Activated CD8-positive, alpha-beta T cell treated with anti-CD3 and anti-CD28 coated beads, Interleukin-2, amount 10 ng/mL, durations not matched to agents 7 days and 5 days (primary cell): Measurements from ENCODE around the gene BSN. TPM values are rescaled to one million over a fixed set of nuclear protein-coding genes. Genes with fewer than 3 reads are reported as not detected.
A peak's percentile ranks its signal among the peaks of the same experiment; 100 is the strongest.

Source experiments
- ATAC-seq: fragments of 150-1000 bp; cut with Tn5 transposase; one replicate; pipeline ENCODE4 v1.10.0; 2021; ENCODE audit warnings: moderate library complexity
- CTCF ChIA-PET: fragments of 350-600 bp; sonication (Branson Sonifier 250); formaldehyde crosslinking; loops from one replicate; lab custom pipeline; 2021; ENCODE audit warnings: antibody characterized with exemption; lab: Charles Lee
- POLR2A ChIA-PET: fragments of 350-600 bp; sonication (Branson Sonifier 250); formaldehyde crosslinking; loops from one replicate; lab custom pipeline; 2021; ENCODE audit warnings: antibody characterized with exemption; lab: Charles Lee
- DNase-seq: peaks from one replicate; pipeline ENCODE4 v3.0.0-alpha.2; 2020
- H3K27ac Mint-ChIP-seq: one replicate; pipeline ENCODE4 v1.8.0; 2021; ENCODE audit warnings: mild to moderate bottlenecking, mixed read lengths
- H3K27me3 Mint-ChIP-seq: one replicate; pipeline ENCODE4 v1.8.0; 2021; ENCODE audit warnings: low read depth, mixed read lengths
- H3K36me3 Mint-ChIP-seq: one replicate; pipeline ENCODE4 v1.8.0; 2021; ENCODE audit warnings: low read depth, mixed read lengths
- H3K4me1 Mint-ChIP-seq: one replicate; pipeline ENCODE4 v1.8.0; 2021; ENCODE audit warnings: low read depth, mixed read lengths
- H3K4me3 Mint-ChIP-seq: one replicate; pipeline ENCODE4 v1.8.0; 2021; ENCODE audit warnings: mild to moderate bottlenecking, mixed read lengths
- H3K9me3 Mint-ChIP-seq: one replicate; pipeline ENCODE4 v1.8.0; 2022; ENCODE audit warnings: mixed read lengths; ENCODE audit not compliant: insufficient read depth
- total RNA-seq, 2 experiments: library from RNA; stranded (reverse); gene quantifications; one replicate each; pipeline ENCODE4 v1.2.3, GENCODE V29; 2021

The BSN gene
- total RNA-seq, 2 experiments from 2014 or later, result 0.05 to 0.34 TPM

- no peak overlapping the region for H3K4me3 Mint-ChIP-seq
- H3K27me3 Mint-ChIP-seq, result no peaks in the 10 kb centered on the region
- POLR2A ChIA-PET, result no interaction called here
- H3K4me1 Mint-ChIP-seq, result peaks cover 12% of the 10 kb centered on the region
- CTCF ChIA-PET, result interaction anchor here (1.0 to 6.4 kb wide), 2 partner anchors 13 to 135 kb away, joined by 3 to 228 read pairs; no protein-coding TSS in a partner anchor
- DNase-seq (no peak), ATAC-seq (no peak)
- H3K36me3 Mint-ChIP-seq, result peaks cover 19% of the 10 kb centered on the region
- no peak overlapping the region for H3K27ac Mint-ChIP-seq
- H3K9me3 Mint-ChIP-seq, result no peaks in the 10 kb centered on the region
Observed at GRCh38 chr3:49535971-49536874, 18.1 kb upstream of the BSN start.

DNA sequence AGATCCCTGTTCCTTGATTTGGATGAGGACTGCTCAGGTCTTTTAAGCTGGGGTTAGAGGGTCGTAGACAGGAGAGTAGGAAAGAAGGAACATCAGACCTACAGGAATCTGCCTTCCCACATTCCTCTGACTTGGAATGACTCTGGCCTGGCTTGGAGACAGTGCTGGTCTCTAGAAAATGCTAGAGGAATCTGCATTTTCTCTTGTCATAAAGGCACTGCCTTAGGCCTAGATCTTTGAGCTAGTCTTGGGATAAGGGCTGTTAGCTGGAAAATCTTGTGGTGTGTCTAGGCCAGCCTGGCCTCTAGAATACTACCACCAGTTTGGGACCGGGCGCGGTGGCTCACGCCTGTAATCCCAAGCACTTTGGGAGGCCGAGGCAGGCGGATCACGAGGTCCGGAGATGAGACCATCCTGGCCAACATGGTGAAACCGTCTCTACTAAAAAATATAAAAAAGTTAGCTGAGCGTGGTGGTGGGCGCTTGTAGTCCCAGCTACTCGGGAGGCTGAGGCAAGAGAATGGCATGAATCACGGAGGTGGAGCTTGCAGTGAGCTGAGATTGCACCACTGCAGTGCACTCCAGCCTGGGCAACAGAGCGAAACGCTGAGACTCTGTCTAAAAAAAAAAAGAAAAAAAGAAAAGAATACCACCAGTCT, 17.3 kb upstream of the BSN start:
- POLR2A ChIA-PET, result interaction anchor here (0.5 to 1.0 kb wide), 2 partner anchors 43 to 134 kb away, joined by 3 to 5 read pairs; no protein-coding TSS in a partner anchor
- no peak overlapping the region for H3K27ac Mint-ChIP-seq
- CTCF ChIA-PET, result interaction anchor here (1.0 to 6.4 kb wide), 2 partner anchors 14 to 134 kb away, joined by 3 to 228 read pairs; no protein-coding TSS in a partner anchor

DNA sequence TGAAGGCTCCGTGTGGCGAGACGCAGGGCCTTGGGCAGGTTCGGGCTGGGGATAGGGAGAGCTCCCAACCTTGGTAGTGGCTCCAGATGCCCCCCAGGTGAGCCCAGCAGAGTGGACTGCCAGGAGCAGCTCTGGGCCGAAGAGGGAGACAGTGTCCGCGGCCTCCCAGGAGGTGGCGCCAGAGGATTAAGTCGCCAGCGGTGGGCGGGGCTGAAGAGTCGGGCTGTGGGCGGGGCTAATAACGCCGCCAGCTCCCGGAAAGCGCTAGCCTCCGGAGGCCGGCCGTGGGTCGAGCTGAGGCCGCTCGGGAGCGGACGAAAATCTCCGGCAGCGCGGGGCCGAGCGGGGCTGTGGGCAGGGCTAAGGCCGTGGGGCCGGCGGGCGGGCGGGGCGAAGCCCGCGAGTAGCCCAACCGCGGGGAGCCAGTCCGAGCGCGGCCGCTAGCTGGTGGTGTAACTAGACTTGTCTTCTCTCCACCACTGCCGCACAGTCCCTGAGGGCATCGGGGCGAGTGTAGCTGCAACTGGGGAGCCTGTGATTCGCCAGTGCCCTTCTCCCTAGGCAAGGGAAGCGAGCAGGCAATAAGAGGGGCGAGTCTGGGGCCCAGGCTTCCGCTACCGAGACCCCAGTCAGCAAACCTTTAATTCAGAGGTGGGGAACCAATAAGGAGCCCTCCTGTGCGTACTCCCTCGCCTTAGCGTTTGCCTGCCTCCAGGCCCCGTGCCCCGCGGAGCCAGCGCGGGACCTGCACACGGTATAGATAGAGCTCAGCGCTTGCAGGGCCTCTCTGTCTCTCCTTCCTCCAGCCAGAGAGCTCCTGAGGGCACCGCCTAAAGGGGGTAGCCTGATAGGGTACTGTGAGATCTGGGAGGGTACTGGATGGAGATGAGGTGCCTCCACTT, 14.4 kb upstream of the BSN start:
- ATAC-seq, result peak; percentile 92
- POLR2A ChIA-PET, result interaction anchor here (0.7 to 1.6 kb wide), 6 partner anchors 10 to 179 kb away, joined by 3 to 9 read pairs (median 3); partner anchors contain the start of gene BSN

More for the DNA sequence above, 17.3 kb upstream of the BSN start:
- ATAC-seq (no peak), DNase-seq (no peak)
- Mint-ChIP-seq H3K4me3 (no peak overlapping the region), H3K36me3 (peaks cover 11% of the 10 kb centered on the region), H3K4me1 (peaks cover 10% of the 10 kb centered on the region), H3K9me3 (no peaks in the 10 kb centered on the region), H3K27me3 (no peaks in the 10 kb centered on the region)

GRCh38 chr3:49552087-49552486, 2.2 kb upstream of the BSN start:
- H3K27me3 Mint-ChIP-seq, result peaks cover 24% of the 10 kb centered on the region
- ATAC-seq (no peak), DNase-seq (no peak)
- H3K4me3 Mint-ChIP-seq, result no peak overlapping the region
- ChIA-PET POLR2A (no interaction called here), CTCF (interaction anchor here (0.6 to 4.3 kb wide), 2 partner anchors 13 to 60 kb away, joined by 5 to 40 read pairs; no protein-coding TSS in a partner anchor)
- H3K27ac Mint-ChIP-seq, result no peak overlapping the region
- no peaks in the 10 kb centered on the region for H3K9me3 Mint-ChIP-seq
- peaks cover 25% of the 10 kb centered on the region for H3K4me1 Mint-ChIP-seq
- H3K36me3 Mint-ChIP-seq, result no peaks in the 10 kb centered on the region

More for the DNA sequence above, 14.4 kb upstream of the BSN start:
- peak overlapping the region; percentile 73 for H3K4me3 Mint-ChIP-seq
- peaks cover 10% of the 10 kb centered on the region for H3K4me1 Mint-ChIP-seq
- no peaks in the 10 kb centered on the region for H3K9me3 Mint-ChIP-seq
- H3K36me3 Mint-ChIP-seq, result no peaks in the 10 kb centered on the region
- no peak overlapping the region for H3K27ac Mint-ChIP-seq
- DNase-seq, result peak; percentile 93
- H3K27me3 Mint-ChIP-seq, result peaks cover 14% of the 10 kb centered on the region
- CTCF ChIA-PET, result interaction anchor here (0.7 to 6.4 kb wide), 72 partner anchors 9 to 410 kb away, joined by 3 to 228 read pairs (median 4); partner anchors contain the start of genes AMIGO3, BSN, DAG1 and INKA1

DNA sequence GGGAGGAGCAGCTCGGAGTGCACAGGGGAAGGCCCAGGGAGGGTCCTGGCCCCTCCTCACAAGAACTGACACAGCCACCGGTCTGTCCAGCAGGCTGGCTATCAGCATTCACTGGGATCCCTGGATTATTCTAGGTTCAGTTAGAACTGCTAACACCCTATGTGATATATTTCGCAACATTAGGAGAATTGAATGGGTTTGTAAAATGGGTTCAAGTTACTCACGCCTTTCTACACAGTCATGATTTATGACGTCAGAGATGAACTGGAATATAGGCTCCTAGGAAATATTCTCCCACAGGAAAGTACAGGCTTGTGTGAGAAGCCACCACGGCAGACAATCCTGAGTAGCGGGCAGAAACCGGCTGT, 969 bp upstream of the BSN start:
- Mint-ChIP-seq H3K4me1 (peaks cover 25% of the 10 kb centered on the region), H3K27ac (no peak overlapping the region), H3K4me3 (peak overlapping the region; percentile 81), H3K27me3 (peaks cover 28% of the 10 kb centered on the region), H3K36me3 (no peaks in the 10 kb centered on the region), H3K9me3 (no peaks in the 10 kb centered on the region)
- DNase-seq (no peak), ATAC-seq (no peak)
- POLR2A ChIA-PET, result no interaction called here
- CTCF ChIA-PET, result interaction anchor here (4.3 kb wide), 1 partner anchor 14 kb away, joined by 40 read pairs; no protein-coding TSS in a partner anchor

DNA sequence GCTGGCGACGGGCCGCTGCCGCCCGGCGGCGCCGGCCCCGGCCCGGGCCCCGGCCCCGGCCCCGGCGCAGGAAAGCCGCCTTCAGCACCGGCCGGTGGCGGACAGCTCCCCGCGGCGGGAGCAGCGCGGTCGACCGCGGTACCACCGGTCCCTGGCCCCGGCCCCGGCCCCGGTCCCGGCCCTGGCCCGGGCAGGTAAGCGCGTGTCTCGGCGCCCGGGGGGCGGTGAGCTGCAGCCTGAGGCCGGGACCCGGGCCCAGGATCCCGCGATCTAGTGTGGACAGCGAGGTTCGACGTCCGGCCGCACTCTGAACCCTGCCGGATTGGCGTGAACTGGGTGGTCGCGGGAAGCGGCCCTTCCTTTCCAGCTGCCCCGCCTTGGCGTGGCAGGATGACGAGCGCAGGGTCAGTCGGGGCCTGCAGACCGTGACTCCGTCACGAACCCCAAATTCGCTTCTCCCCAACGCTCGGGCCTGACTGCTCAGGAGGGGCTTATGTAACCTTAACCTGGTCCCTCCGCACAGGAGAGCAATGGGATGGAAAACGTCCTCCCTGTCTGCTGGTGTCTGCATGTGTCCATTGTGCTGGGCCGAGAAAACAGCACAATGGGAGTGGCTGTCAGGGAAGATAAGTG, 472 bp downstream of the BSN start:
- ATAC-seq (peak; percentile 80), DNase-seq (no peak)

DNA sequence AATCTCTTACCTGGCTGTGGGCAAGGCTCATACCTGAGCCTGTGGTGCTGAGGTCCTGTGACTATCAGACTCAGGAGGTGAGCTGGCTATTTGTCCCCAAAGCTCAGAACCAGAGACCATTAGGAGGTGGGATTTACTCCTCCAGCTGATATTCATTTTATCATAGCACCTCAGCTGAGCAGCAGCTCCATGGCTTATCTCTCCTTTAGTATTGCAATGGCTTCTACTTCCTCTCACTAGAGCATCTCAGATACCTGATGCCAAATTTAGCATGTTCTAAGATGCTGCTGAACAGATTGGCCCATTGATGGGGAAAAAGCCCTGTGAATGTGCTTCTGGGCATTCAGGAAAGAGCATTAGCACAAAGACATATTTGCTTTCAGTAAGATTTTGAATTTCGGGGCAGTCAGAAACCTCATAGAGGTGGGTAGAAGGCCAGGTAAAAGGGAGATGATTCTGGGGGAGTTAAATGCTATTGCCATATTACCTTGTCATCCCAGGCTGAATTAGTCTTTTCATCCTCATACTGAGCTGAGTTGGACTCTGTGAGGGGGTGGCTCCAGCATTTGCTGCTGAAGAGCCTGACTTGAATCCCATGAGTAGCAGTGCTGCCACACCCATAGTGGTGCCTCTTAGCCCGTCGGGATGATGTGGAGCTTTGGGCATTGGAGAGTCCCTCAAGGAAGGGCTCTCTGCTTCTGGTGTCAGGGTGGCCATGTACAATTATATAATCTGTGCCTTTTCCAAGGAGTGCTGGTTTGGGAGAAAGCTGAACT, 2.4 kb downstream of the BSN start:
- Mint-ChIP-seq H3K9me3 (peaks cover 5% of the 10 kb centered on the region), H3K36me3 (no peaks in the 10 kb centered on the region), H3K4me1 (peaks cover 22% of the 10 kb centered on the region), H3K4me3 (no peak overlapping the region), H3K27ac (no peak overlapping the region), H3K27me3 (peaks cover 37% of the 10 kb centered on the region)
- POLR2A ChIA-PET, result interaction anchor here (0.8 kb wide), 1 partner anchor 155 kb away, joined by 3 read pairs; no protein-coding TSS in a partner anchor
- no peak for ATAC-seq
- CTCF ChIA-PET, result interaction anchor here (1.0 to 3.3 kb wide), 4 partner anchors 17 to 115 kb away, joined by 3 to 17 read pairs (median 5); no protein-coding TSS in a partner anchor
- DNase-seq, result no peak

More for the DNA sequence above, 472 bp downstream of the BSN start:
- Mint-ChIP-seq H3K9me3 (peaks cover 4% of the 10 kb centered on the region), H3K27me3 (peaks cover 33% of the 10 kb centered on the region), H3K36me3 (no peaks in the 10 kb centered on the region), H3K4me3 (peak overlapping the region; percentile 63), H3K4me1 (peaks cover 25% of the 10 kb centered on the region), H3K27ac (no peak overlapping the region)
- ChIA-PET POLR2A (interaction anchor here (1.1 to 1.6 kb wide), 2 partner anchors 9 to 14 kb away, joined by 3 to 4 read pairs; no protein-coding TSS in a partner anchor), CTCF (interaction anchor here (1.0 to 4.3 kb wide), 3 partner anchors 15 to 214 kb away, joined by 3 to 40 read pairs (median 7); no protein-coding TSS in a partner anchor)

- POLR2A ChIA-PET, result interaction anchor here (1.2 kb wide), 1 partner anchor 8 kb away, joined by 4 read pairs; the partner anchor contains the start of gene BSN
- no peaks in the 10 kb centered on the region for H3K36me3 Mint-ChIP-seq
- no peak overlapping the region for H3K4me3 Mint-ChIP-seq
- peaks cover 5% of the 10 kb centered on the region for H3K9me3 Mint-ChIP-seq
- peaks cover 21% of the 10 kb centered on the region for H3K27me3 Mint-ChIP-seq
- ATAC-seq, result no peak
- CTCF ChIA-PET, result interaction anchor here (1.4 to 2.4 kb wide), 2 partner anchors 23 to 109 kb away, joined by 4 to 8 read pairs; no protein-coding TSS in a partner anchor
- no peak overlapping the region for H3K27ac Mint-ChIP-seq
- DNase-seq, result no peak
- no peaks in the 10 kb centered on the region for H3K4me1 Mint-ChIP-seq
Observed at GRCh38 chr3:49563040-49563578, 8.8 kb downstream of the BSN start.

DNA sequence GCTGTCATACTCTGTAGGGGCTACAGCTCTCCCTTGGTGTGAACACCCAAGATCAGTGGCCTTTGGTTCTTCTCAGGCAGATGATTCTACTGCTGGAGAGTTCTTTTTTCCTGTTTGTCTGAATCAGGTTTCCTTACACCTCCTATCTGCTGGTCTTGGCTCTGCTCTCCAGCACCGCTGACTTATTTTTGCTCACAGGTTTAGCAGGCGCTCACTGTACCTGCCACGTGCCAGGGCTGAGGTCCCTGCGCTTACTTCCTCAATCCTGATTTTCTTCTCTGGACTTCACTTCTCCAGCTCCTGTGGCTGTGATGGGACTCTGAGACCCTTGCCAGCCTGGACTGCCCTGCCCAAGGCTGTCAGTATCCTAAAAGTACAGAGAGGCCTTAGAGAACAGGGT, 9.5 kb downstream of the BSN start:
- Mint-ChIP-seq H3K4me3 (no peak overlapping the region), H3K27ac (no peak overlapping the region), H3K27me3 (peaks cover 21% of the 10 kb centered on the region), H3K9me3 (peaks cover 5% of the 10 kb centered on the region), H3K36me3 (no peaks in the 10 kb centered on the region), H3K4me1 (no peaks in the 10 kb centered on the region)
- CTCF ChIA-PET, result interaction anchor here (2.4 kb wide), 1 partner anchor 24 kb away, joined by 8 read pairs; no protein-coding TSS in a partner anchor
- POLR2A ChIA-PET, result interaction anchor here (1.2 kb wide), 1 partner anchor 9 kb away, joined by 4 read pairs; the partner anchor contains the start of gene BSN
- no peak for DNase-seq
- ATAC-seq, result no peak
